HepG2 (cell line): Measurements from ENCODE around the gene PLEKHG2. TPM values are rescaled to one million over a fixed set of nuclear protein-coding genes. Genes with fewer than 3 reads are reported as not detected.
"Not testable (repeated sequence)": the region's sequence is repeated elsewhere in the genome, so short reads cannot be mapped to it uniquely, and the experiment has no call there.

Experiments
- ATAC-seq: fragments of 200-7000 bp; cut with Tn5 transposase; 3 replicates; pipeline ENCODE4 v1.9.1; 2020; ENCODE audit warnings: mild to moderate bottlenecking, moderate library complexity
- BruUV-seq: library from RNA; stranded (reverse); fragments of 400-500 nt; replicated peaks from 2 replicates; lab custom pipeline; 2021; lab: Mats Ljungman, UMichigan
- CTCF ChIA-PET: fragments of 300-600 bp; formaldehyde crosslinking; extraction: SDS; loops from one replicate; lab custom pipeline; 2021; ENCODE audit warnings: low total read pairs, inconsistent platforms, low intra/inter-chr PET ratio; lab: Yijun Ruan, JAX
- POLR2A ChIA-PET: fragments of 350-600 bp; sonication (Branson Sonifier 250); formaldehyde crosslinking; loops from one replicate; lab custom pipeline; 2020; ENCODE audit warnings: antibody characterized with exemption, inconsistent platforms; lab: Yijun Ruan, JAX
- DNase-seq: peaks from one replicate; pipeline ENCODE4 v3.0.0-alpha.2; 2015; ENCODE audit warnings: low spot score
- FAIRE-seq: peaks from 3 replicates; lab custom pipeline; 2011; peaks lifted over from hg19 to GRCh38; lab: Jason Lieb, UNC
- H2AFZ ChIP-seq: one replicate; pipeline ENCODE4 v1.6.1; 2011; ENCODE audit warnings: low read length, inconsistent platforms
- H3K27ac ChIP-seq: fragments of 300-600 bp; 3 replicates; pipeline ENCODE4 v1.8.0; 2011; ENCODE audit warnings: mixed run types, mild to moderate bottlenecking, mixed read lengths, low read length, inconsistent platforms; ENCODE audit not compliant: insufficient read depth; ENCODE audit errors: extremely low read length
- H3K27me3 ChIP-seq, 2 experiments: fragments of 200-600 bp in 1 of 2; 2 replicates in 1 of 2; 3 replicates in 1 of 2; pipeline versions ENCODE4 v1.6.0 to v1.8.0; 2011; ENCODE audit warnings: low read length in 2 of 2, mild to moderate bottlenecking in 2 of 2, moderate library complexity in 2 of 2, inconsistent platforms in 1 of 2; ENCODE audit not compliant: insufficient read depth in 2 of 2, control insufficient read depth in 1 of 2
- H3K36me3 ChIP-seq, 2 experiments: fragments of 200-600 bp in 1 of 2; replicated peaks in 1 of 2; 2 replicates in 1 of 2; 3 replicates in 1 of 2; pipeline versions ENCODE4 v1.5.1 to v1.8.0; 2011; ENCODE audit warnings: low read length in 2 of 2, inconsistent platforms in 1 of 2; ENCODE audit not compliant: insufficient read depth in 2 of 2, control insufficient read depth in 1 of 2
- H3K4me1 ChIP-seq: 2 replicates; pipeline ENCODE4 v1.5.1; 2012; ENCODE audit warnings: low read length, inconsistent platforms; ENCODE audit not compliant: insufficient read depth
- H3K4me2 ChIP-seq: 2 replicates; pipeline ENCODE4 v1.6.0; 2011; ENCODE audit warnings: low read depth, low read length, inconsistent platforms
- H3K4me3 ChIP-seq, 3 experiments: fragments of 200-600 bp in 1 of 3; sonication (generic), shearing (Covaris generic) in 1 of 3; replicated peaks in 1 of 3; 2 replicates each; pipeline ENCODE4 v1.5.1; 2011 to 2016; ENCODE audit warnings: low read length in 3 of 3, inconsistent platforms in 2 of 3, low read depth in 2 of 3, mild to moderate bottlenecking in 2 of 3, control low read depth in 1 of 3, mixed read lengths in 1 of 3; ENCODE audit not compliant: insufficient read depth in 1 of 3
- H3K79me2 ChIP-seq: one replicate; pipeline ENCODE4 v1.6.1; 2011; ENCODE audit warnings: low read length, inconsistent platforms; ENCODE audit not compliant: insufficient read depth
- H3K9ac ChIP-seq: 2 replicates; pipeline ENCODE4 v1.6.0; 2011; ENCODE audit warnings: mild to moderate bottlenecking, low read depth, low read length, inconsistent platforms; ENCODE audit not compliant: insufficient read depth
- H3K9me3 ChIP-seq: 2 replicates; pipeline ENCODE4 v1.5.1; 2012; ENCODE audit warnings: mild to moderate bottlenecking, low read length
- H4K20me1 ChIP-seq: 2 replicates; pipeline ENCODE4 v1.6.0; 2011; ENCODE audit warnings: inconsistent platforms, mild to moderate bottlenecking, low read length, moderate library complexity; ENCODE audit not compliant: insufficient read depth
- ARNTL ChIP-seq: sonication (generic); formaldehyde crosslinking; IDR thresholded peaks from 2 replicates; pipeline ENCODE4 v1.4.0; 2020; ENCODE audit warnings: mild to moderate bottlenecking, missing genetic modification reagents
- ESRRA ChIP-seq: sonication (generic); formaldehyde crosslinking; IDR thresholded peaks from 2 replicates; pipeline ENCODE4 v1.5.1; 2020; ENCODE audit warnings: mild to moderate bottlenecking, low read depth, missing genetic modification reagents
- HNF4A ChIP-seq: sonication (generic); formaldehyde crosslinking; IDR thresholded peaks from 2 replicates; pipeline ENCODE4 v1.4.0; 2020; ENCODE audit warnings: missing genetic modification reagents
- MLLT10 ChIP-seq: sonication (generic); formaldehyde crosslinking; IDR thresholded peaks from 2 replicates; pipeline ENCODE4 v1.4.0; 2020; ENCODE audit warnings: missing genetic modification reagents
- NR0B2 ChIP-seq: sonication (generic); formaldehyde crosslinking; IDR thresholded peaks from 2 replicates; pipeline ENCODE4 v1.4.0; 2020; ENCODE audit warnings: mild to moderate bottlenecking, missing genetic modification reagents
- NR2C2 ChIP-seq: sonication (generic); formaldehyde crosslinking; IDR thresholded peaks from 2 replicates; pipeline ENCODE4 v1.4.0; 2020; ENCODE audit warnings: missing genetic modification reagents, mild to moderate bottlenecking, moderate library complexity, borderline replicate concordance
- RARA ChIP-seq: IDR thresholded peaks from 2 replicates; pipeline ENCODE4 v1.6.1; 2016; ENCODE audit warnings: missing genetic modification reagents, missing compliant biosample characterization
- RXRA ChIP-seq: sonication (generic); formaldehyde crosslinking; IDR thresholded peaks from 2 replicates; pipeline ENCODE4 v1.5.1; 2020; ENCODE audit warnings: missing genetic modification reagents
- ZBTB33 ChIP-seq: sonication (generic); formaldehyde crosslinking; IDR thresholded peaks from 2 replicates; pipeline ENCODE4 v1.4.0; 2020; ENCODE audit warnings: missing genetic modification reagents
- ZNF121 ChIP-seq: sonication (generic); formaldehyde crosslinking; IDR thresholded peaks from 2 replicates; pipeline ENCODE4 v1.5.0; 2020; ENCODE audit warnings: mild to moderate bottlenecking, missing genetic modification reagents
- ZNF572 ChIP-seq: sonication (generic); formaldehyde crosslinking; IDR thresholded peaks from 2 replicates; pipeline ENCODE4 v1.5.1; 2020; ENCODE audit warnings: mild to moderate bottlenecking, missing genetic modification reagents
- WGBS: methylation state at CpG from one replicate; pipeline ENCODE4 v1.1.6; 2017; ENCODE audit warnings: low lambda C conversion rate; 5-methylcytosine and 5-hydroxymethylcytosine counted together
- in situ Hi-C: cut with HindIII; loops from 2 replicates; pipeline ENCODE4 v1.10.0; 2017; ENCODE audit warnings: low pct_unique_long_range_greater_than_20kb; ENCODE audit not compliant: extremely low pct_ligation_motif_present
- intact Hi-C: fragments of 100-400 bp; cut with micrococcal nuclease; formaldehyde crosslinking; loops from one replicate; pipeline ENCODE4 v1.10.0; 2022; ENCODE audit not compliant: unreplicated experiment
- polyA plus RNA-seq, 8 experiments: library from polyadenylated mRNA; depleted of rRNA in 3 of 8; stranded (reverse) in 7 of 8; unstranded in 1 of 8; fragments of >200 nt; fragmentation: Illumina TruSeq in 4 of 8; extraction: Trizol in 4 of 8; gene quantifications; 2 replicates each; pipeline versions ENCODE4 v1.2.1 to v1.2.3, GENCODE V29; 2011 to 2016; ENCODE audit warnings: low read depth in 4 of 8, missing spikeins in 1 of 8, mixed read lengths in 1 of 8; ENCODE audit not compliant: insufficient read depth in 1 of 8
- total RNA-seq, 5 experiments: library from RNA; depleted of rRNA; stranded (reverse); fragments of >200 nt; fragmentation: Illumina TruSeq; extraction: Trizol; gene quantifications; 2 replicates each; pipeline ENCODE4 v1.2.3, GENCODE V29; 2016; ENCODE audit warnings: low read depth in 1 of 5

PLEKHG2 gene
- total and polyA plus RNA-seq, 2 of the 13 experiments (the other 11 are each of a cell fraction or from before 2014, with no cell fraction given): 3.6 to 6.8 TPM

GRCh38 chr19:39449116-39449797 is 36.8 kb downstream of the PLEKHG2 start:
- no TSS peak for BruUV-seq
- FAIRE-seq (no peak), ATAC-seq (no peak), DNase-seq (no peak)
- Histone ChIP-seq H3K79me2 (peaks cover 82% of the 10 kb centered on the region), H3K4me1 (peaks cover 54% of the 10 kb centered on the region), H3K4me2 (no peak overlapping the region), H3K9ac (no peak overlapping the region), H3K27me3 (peaks cover 0 to 3% of the 10 kb centered on the region in 2 experiments; a peak in 1 of 5 replicates), H3K4me3 (no peak overlapping the region), H3K27ac (no peak overlapping the region), H2AFZ (no peak overlapping the region), H3K9me3 (no peaks in the 10 kb centered on the region), H3K36me3 (peaks cover 12 to 34% of the 10 kb centered on the region in 2 experiments; a peak in 4 of 5 replicates), H4K20me1 (0 out of 2 replicates have a peak, but pooled peaks cover 3% of the 10 kb centered on the region)
- in situ Hi-C loops (no loop called here), intact Hi-C loops (no loop called here)
- TF ChIP-seq MLLT10 (no peak), ZNF572 (CRISPR knock-in tag) (no peak), ESRRA (CRISPR knock-in tag) (no peak), NR2C2 (no peak), ARNTL (CRISPR knock-in tag) (no peak), NR0B2 (CRISPR knock-in tag) (no peak)
- ChIA-PET CTCF (no interaction called here), POLR2A (interaction anchor here (1.6 to 2.0 kb wide), 2 partner anchors 14 kb away, joined by 4 to 10 read pairs; partner anchors contain the start of gene RPS16)
- WGBS: 91% methylated on average over 8 of the region's 8 CpGs

DNA sequence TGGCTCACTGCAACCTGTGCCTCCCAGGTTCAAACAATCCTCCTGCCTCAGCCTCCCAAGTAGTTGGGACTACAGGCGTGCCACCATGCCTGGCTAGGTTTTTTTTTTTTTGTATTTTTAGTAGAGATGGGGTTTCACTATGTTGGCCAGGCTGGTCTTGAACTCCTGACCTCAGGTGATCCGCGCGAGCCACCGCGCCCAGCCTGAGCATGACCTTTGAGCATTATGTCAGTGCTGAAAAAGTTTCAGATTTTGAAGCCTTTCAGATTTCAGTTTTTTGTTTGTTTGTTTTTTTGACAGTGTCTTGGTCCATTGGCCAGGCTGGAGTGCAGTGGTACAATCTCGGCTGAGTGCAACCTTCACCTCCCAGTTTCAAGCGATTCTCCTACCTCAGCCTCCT is 38.8 kb downstream of the PLEKHG2 start:
- H3K27me3 ChIP-seq, CTCF ChIA-PET, intact Hi-C loops, in situ Hi-C loops, H3K27ac ChIP-seq, DNase-seq, H3K9me3 ChIP-seq, H2AFZ ChIP-seq, H3K9ac ChIP-seq, POLR2A ChIA-PET, ATAC-seq, BruUV-seq, H3K4me3 ChIP-seq, H3K4me2 ChIP-seq, H4K20me1 ChIP-seq, FAIRE-seq: not testable (repeated sequence)
- peaks cover 52% of the 10 kb centered on the region for H3K4me1 ChIP-seq
- peaks cover 64% of the 10 kb centered on the region for H3K79me2 ChIP-seq
- TF ChIP-seq ZBTB33 (peak; percentile 93), ZNF121 (peak; percentile 41; the same call in 1 of the 2 replicates), RARA (peak; percentile 49), HNF4A (CRISPR knock-in tag) (peak; percentile 22; the same call in 1 of the 2 replicates), RXRA (peak; percentile 18; the same call in 1 of the 2 replicates)
- peaks cover 16 to 40% of the 10 kb centered on the region in 2 experiments; a peak in 4 of 5 replicates for H3K36me3 ChIP-seq
- 95% methylated on average over 8 of the region's 8 CpGs for WGBS
